HG03558 (cell line): ENCODE data around the gene HNRNPA2B1.

Experiments used
- ATAC-seq: cut with Tn5 transposase; IDR thresholded peaks from one replicate; pipeline ENCODE4 v1.9.1; 2021; ENCODE audit warnings: moderate number of reproducible peaks; ENCODE audit not compliant: unreplicated experiment; ENCODE audit errors: extremely low read depth

The HNRNPA2B1 gene

DNA sequence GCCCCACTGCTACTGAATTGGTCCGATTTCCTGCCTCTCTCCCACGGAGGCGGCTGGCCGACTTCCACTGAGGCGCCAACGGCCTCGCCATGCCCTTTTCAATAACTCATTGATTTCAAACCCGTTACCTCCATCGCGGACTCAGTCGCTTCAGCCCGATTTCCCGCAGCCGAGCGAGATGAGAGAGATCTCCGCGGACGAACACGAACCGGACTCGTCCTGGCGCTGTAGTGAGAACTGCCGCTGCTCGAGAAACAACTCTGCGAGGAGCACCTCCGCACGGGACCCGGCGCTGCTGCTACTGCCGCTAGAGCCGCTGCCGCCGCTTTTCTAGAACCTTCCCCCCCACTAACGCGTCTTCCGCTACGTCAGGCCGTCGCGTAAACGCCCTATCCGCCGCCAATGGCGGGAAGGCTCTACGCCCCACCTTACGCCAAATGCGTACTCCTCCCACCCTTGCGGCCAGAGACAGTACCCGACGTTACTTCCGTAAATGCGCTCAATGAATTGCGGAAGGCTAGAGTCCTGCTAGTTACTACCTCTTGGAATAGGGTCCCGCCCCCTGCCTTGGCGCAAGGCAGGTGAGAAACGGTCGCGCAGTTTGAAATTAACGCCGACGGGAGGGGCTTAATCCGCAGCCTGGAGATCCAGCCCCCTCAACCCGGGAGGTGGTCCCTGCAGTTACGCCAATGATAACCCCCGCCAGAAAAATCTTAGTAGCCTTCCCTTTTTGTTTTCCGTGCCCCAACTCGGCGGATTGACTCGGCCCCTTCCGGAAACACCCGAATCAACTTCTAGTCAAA, at the start of gene HNRNPA2B1:
Gene HNRNPA2B1, minus strand, starts transcription at position 303 of the 803 bp plus-strand sequence. Its CDS starts 169 bp downstream, at position 134.
- peak; percentile 42 for ATAC-seq

DNA sequence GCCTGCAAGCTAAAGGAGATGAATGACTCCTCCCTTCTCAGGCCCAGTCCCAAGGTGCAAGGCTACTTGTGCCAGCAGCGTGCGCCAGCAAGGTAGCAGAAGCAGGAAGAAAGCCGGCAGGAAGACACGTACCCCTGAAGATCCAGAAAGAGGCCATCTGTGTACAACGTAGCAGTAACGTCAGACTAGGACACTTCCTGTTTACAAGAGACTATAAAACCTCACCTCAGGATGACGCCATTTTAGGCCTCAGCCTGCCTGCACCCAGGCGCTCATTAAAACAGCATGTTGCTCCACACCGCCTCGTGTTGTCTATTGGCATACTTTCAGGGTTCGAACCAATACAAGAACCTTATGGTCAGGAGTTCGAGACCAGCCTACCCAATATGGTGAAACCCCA, 49.7 kb upstream of the HNRNPA2B1 start:
- ATAC-seq: no peak

DNA sequence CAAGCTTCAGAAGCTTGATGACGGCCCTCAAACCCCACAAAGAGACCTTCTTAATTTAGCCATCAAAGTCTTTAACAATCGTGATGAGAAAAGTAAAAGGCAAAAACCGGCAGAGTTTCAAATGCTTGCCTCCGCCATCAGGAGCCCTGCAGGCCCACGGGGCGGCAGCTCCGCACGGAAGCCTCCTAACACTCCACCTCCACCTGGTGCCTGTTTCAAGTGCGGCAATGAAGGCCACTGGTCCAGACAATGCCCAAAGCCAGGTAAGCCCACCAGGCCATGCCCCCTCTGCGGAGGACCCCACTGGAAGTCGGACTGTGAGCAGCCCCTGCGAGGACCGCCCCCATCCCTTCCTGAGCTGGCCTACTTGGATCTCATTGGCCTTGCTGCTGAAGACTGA, 44.6 kb upstream of the HNRNPA2B1 start:
- no peak for ATAC-seq

DNA sequence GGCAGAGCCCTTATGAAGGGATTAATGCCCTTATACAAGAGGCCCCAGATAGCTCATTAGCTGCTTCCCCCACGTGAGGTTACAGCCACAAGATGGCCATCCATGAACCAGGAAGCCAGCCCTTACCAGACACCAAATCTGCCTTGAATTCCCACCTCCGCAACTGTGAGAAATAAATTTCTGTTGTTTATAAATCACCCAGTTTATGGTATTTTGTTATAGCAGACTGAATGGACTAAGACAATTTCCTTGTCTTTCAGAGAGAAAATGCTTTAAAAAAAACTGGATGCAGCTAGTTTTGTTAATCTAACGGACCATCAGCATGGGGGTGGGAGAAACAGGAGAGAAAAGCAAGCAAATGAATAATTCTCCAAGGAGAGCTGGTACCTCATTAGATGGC, 37.5 kb upstream of the HNRNPA2B1 start:
- ATAC-seq: no peak

DNA sequence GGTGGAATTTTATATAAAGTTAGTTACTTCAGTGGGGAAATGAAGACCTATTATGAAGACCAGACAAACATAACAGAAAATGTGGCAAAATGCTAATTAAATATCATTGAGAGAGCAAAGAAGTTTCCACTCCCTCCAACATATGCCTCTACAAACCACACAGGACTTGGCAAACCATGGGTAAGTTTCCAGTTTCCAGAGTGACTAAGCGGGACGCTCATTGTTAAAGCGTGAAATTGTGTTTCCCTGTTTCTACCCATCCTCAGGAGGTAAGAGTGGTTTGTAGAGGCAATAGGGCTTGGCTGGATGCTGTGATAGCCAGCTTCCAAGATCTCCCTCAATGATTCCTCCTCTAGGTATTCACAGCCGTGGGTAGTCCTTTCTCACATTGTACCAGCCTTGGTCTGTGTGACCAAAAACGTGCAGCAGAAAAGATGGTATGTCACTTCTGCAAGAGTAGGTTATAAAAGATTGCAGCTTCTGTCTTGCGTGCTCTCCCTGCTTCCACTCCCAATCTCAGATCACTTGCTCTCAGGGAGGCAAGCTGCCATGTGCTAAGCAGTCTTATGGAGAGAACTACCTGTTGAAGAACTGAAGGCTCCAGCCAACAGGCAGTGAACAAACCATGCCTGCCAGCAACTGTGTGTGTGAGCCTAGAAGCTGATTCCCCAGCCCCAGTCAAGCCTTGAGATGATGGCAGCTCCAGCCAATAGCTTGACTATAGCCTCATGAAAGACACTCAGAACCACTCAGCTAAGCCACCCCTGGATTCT, 36.7 kb upstream of the HNRNPA2B1 start:
- ATAC-seq: no peak

DNA sequence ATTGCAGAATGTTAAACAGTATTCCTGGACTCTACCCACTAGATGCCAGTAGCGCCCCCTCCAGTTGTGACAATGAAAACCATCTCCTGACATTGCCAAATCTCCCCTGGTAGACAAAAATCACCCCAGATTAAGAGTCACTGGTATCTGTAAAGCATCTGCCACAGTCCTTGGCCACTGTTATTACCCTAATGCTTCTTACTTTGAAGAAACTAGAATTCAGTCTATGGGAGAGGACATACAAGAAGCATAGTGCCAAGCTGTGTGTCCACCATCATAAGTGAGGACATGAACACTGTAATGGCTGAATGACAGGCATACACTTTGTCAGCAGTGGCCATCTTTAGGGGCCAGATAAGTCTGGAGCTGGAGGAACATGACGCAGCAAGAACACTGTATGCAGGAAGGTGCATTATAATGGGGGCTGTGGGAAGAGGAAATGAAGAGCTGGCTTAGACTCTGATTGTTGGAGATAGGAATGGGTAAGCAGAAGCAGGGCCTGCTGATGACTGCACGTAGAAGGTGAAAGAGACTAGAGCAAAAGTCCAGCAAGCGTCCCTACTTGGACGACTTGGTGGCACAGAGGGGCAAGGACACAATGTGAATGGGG, 33.5 kb upstream of the HNRNPA2B1 start:
- no peak for ATAC-seq

DNA sequence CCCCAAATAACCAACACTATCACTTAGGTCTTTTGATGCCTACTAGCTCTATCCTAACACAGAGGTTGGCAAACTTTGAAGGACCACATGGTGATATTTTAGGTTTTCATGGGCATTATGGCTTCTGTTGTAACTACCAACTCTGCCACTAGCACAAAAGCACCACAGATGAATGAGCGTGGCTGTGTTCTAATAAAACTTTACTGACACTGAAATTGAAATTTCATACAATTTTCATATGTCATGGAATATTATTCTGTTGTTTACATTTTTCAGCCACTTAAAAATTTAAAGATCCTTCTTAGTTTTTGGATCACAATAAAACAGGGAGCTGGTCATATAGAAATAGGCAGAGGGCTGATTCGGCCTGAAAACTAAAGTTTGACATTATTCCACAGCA, 27.4 kb upstream of the HNRNPA2B1 start:
- ATAC-seq: no peak

DNA sequence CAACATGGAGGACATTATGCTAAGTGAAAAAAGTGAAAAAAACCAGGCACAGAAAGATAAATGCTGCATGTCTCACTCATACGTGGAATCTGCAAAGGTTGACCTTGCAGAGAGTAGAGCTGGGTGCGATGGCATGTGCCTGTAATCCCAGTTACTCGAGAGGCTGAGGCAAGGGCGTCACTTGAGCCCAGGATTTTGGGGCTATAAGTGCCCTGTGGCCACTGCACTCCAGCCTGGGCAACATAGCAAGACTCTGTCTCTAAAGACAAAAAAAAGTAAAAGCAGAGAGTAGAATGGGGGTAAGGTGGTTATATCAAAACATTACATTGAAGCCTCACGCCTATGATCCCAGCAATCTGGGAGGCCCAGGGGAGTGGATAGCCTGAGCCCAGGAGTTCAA, 23.8 kb upstream of the HNRNPA2B1 start:
- ATAC-seq: no peak

DNA sequence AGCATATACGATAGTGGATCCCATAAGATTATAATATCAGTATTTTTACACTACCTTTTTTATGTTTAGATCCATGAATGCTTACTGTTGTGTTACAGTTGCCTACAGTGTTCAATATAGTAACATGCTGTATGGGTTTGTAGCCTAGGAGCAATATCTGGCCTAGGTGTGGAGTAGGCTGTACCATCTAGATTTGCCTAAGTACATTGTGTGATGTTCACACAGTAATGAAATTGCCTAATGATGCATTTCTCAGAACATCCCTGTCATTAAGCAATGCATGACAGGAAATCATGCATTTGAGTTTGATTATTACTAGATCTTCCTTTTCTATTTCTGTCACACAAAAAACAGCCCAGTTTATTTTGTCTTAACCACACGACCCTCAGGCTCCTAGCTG, 15.5 kb upstream of the HNRNPA2B1 start:
- no peak for ATAC-seq

DNA sequence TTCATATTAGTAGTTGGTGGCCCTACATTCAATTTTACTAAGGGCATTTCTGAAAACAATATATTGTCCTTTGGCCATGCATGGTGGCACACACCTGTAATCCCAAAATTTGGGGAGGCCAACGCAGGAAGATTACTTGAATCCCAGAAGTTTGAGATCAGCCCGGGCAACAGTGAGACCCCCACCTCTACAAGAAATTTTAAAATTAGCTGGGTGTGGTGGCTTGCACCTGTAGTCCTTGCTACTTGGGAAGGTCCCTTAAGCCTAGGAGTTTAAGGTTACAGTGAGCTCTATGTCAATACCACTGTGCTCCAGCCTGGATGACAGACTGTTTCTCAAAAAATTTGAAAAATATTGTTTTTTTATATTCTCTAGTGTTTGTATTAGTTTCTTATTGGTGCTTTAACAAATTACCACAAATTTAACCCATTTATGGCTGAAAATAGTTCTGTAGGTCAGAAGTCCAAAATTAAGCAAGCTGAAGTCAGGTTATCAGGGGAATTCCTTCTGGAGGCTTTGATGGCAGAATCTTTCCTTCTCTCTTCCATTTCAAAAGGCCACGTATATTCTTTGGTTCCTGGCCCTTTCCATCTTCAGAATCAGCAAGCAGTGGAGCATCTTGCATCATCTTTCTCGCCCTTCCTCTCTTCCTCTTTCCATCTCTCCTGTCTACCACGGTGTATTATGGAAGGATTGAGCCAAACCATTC, 13.4 kb upstream of the HNRNPA2B1 start:
- no peak for ATAC-seq

DNA sequence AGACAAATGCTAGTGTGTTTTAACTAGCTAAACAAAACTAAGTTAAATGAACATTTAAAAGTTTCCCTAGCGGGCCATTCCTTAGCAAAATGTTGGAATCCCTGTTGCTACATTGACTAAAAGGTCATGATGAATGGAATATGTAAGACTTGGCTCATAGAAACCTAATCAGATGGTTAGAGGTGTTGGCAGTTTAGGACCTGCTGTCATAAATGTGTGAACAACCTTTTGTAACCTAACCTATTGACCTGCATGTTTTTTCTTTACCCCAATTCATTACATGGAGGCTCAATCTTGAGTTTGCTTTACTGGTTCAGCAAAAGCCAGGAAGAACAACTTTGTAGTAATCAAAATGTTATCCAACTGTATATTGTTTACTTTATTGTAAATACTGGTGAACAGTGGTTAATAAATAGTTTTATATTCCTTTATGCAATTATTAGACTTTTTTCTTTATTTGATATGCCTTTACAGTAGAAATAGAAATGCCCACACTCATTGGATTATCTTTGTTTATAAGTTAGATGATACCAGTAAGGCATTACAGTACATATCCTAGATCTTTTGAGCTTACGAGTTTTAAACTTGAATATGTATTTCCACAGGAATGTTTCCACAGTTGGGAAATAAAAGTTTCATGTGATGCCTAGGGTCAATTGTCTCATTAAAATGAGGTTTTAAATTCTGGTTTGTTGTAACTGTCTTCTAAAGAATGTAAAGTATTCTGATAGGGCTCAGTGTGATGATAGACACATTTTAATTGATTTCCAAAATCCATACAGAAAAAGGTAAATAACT, 12.6 kb upstream of the HNRNPA2B1 start:
- no peak for ATAC-seq

DNA sequence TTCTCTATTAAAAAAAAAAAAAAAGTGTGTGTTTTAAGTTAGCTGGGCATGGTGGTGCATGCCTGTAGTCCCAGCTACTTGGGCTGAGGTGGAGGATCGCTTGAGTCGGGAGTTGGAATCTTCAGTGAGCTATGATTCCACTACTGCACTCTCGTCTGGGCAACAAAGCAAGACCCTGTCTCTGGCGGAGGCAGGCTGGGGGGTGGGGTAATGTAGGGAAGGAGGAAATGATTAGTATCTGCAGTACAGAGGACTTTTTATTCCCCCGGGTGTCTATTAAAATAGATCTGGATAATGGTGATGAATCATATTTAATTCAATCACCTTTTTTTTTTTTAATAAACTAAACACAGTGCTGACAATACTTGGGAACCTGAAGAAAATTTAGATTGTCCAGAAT, 7.5 kb upstream of the HNRNPA2B1 start:
- ATAC-seq: no peak

DNA sequence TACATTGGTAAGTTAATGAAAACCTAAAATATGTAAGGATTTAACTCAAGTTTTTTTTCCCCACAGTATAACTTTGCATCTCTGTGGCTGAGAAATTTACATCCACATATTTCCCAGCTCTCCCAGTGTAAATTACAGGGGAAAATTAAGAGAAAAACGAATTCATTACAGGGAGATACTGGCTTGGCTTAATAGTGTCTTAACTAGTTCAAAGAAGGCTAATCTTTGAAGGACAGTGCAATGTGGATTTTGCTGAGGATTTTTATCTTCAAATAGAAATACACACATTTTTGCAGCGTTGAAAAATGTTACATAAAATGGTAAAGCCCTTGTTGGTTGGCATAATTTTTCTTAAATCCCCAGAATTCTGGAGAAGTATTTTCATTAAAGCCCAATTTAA, 2.5 kb upstream of the HNRNPA2B1 start:
- ATAC-seq: no peak

DNA sequence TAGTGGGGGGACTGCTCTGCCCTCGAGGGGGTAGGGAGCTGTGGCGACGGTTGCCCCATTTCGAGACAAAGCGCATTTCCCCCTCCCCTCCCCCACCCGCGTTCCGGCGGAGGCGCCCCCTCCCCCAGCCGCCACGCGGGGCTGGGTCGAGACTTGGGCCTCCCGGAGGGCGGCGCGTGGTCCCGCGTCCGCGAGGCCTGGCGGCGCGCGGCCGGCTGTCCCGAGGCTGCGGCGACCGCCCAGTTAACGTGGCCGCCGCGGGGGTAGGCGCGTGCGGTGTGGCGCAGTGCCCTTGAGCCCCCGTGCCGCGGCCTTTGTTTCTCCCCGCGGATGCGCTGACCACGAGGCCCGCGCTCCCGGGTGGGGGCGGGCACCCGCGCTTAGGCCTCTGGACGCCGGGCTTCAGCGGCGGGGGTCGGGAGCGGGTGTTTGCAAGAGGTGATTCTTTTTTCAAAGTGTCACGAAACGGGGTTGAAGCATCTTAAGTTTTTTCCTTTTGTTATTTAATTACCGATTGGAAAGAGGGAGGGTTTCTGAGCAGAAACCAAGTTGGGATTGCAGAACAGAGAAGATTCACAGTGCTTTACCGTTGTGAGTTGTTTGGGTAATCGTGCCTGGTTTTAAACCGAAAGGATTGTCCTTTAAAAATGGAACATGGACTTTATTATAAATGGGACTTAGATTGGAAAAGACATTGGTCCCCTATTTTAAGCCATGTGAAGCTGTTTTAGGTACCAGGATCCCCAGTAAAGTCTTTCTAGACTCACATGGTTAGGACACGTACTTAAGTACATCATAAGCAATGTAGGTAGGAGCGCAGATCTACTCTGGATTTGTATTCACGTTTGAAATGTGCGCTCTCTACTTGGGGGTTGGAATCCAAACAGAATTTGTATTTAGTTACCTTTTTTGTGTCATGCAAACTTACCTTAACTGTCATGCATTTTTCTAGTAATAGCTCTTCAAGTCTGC, 1.8 kb upstream of the HNRNPA2B1 start:
- no peak for ATAC-seq

DNA sequence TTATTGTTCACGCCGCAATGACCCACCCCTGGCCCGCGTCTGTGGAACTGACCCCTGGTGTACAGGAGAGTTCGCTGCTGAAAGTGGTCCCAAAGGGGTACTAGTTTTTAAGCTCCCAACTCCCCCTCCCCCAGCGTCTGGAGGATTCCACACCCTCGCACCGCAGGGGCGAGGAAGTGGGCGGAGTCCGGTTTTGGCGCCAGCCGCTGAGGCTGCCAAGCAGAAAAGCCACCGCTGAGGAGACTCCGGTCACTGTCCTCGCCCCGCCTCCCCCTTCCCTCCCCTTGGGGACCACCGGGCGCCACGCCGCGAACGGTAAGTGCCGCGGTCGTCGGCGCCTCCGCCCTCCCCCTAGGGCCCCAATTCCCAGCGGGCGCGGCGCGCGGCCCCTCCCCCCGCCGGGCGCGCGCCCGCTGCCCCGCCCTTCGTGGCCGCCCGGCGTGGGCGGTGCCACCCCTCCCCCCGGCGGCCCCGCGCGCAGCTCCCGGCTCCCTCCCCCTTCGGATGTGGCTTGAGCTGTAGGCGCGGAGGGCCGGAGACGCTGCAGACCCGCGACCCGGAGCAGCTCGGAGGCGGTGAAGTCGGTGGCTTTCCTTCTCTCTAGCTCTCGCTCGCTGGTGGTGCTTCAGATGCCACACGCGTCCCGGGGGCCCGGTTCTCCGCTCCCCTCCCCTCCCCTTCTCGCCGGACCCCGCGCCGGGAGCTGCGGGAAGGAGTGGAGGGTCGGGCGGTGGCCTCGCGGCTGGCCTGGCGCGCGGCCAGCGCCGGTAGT, 887 bp upstream of the HNRNPA2B1 start, which contains the start of gene CBX3:
Gene CBX3, plus strand, starts transcription at position 499 of the 772 bp plus-strand sequence. CDS start 1,254 bp downstream, outside the sequence.
- peak; percentile 24 for ATAC-seq

DNA sequence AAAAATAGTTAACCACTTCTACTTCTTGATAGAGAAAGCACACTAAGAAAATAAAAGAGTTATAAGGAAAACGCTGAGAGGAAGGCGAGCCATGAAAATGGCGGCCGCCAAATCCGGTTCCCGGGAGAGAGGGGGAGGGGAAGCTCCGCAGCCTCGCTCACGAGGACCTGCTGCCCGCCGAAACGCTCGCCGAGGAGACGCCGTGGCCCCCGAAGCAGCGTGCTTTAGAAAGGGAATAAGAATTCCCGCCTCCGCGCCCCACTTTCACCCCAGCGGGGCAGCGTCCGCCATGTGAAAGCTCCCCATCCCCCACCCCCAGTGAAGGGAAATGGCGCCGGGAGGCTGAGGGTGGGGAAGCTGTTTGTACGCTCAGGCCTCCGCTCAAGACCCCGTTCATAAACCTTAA, 505 bp downstream of the HNRNPA2B1 start:
- ATAC-seq: no peak

DNA sequence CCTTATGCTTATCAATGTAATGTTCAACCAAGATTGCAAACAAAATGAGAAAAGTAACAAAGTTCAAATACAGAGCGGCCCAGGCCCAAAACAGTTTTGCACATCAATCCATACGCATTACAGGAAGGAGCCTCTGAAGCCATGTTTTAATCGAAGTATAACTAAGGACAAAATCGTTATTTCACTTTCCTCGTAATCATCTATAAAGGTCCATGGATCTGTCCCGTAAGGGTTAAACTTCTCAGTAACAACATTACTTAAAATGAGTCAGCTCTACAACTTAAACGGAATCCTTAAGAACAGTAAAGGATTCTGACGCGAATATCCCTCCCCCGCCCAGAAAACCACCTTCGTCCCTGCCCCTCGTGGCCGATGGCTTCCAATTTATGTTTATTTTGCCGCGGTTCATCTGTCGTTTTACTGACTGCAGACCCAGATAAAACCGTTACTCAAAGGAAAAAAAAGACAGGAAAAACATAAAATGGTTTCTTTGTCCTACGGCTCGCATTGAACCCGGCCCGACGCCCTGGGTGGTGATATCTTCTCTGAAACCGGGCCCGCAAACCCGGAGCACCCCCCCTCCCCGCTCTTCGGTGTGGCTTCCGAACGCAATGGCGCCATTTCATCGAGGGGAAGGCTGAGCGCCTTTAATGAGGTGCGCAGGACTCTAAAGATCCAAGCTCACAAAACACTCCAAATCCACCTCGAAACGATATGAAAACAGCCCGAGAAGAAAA, 1.1 kb downstream of the HNRNPA2B1 start:
- no peak for ATAC-seq
